Ishikawa (cell line): Measurements from ENCODE around the gene BCL2L15.

Experiments
- CEBPB ChIP-seq: IDR thresholded peaks from 2 replicates; pipeline ENCODE4 v1.6.1; 2012
- CREB1 ChIP-seq: IDR thresholded peaks from 2 replicates; pipeline ENCODE4 v1.6.1; 2012; ENCODE audit warnings: low read depth
- EP300 ChIP-seq: IDR thresholded peaks from 2 replicates; pipeline ENCODE4 v1.6.1; 2012; ENCODE audit warnings: borderline replicate concordance
- REST ChIP-seq: IDR thresholded peaks from 2 replicates; pipeline ENCODE4 v1.6.1; 2012; ENCODE audit warnings: low read depth, mild to moderate bottlenecking
- TAF1 ChIP-seq: IDR thresholded peaks from 2 replicates; pipeline ENCODE4 v1.6.1; 2012; ENCODE audit warnings: low read depth, mild to moderate bottlenecking
- TEAD4 ChIP-seq: IDR thresholded peaks from 2 replicates; pipeline ENCODE4 v1.6.1; 2012
- USF1 ChIP-seq: IDR thresholded peaks from 2 replicates; pipeline ENCODE4 v1.6.1; 2012
- YY1 ChIP-seq: IDR thresholded peaks from 2 replicates; pipeline ENCODE4 v1.6.1; 2012; ENCODE audit warnings: low read depth

GRCh38 chr1:113887402-113888175, at the start of gene BCL2L15:
- TF ChIP-seq USF1 (no peak), TAF1 (no peak), REST (no peak), TEAD4 (peak; percentile 52; the same call in 1 of the 2 replicates), EP300 (peak; percentile 67; the same call in 1 of the 2 replicates), CREB1 (no peak), YY1 (no peak), CEBPB (no peak)
